Lower leg skin (tissue), 3 donors: ENCODE data around the gene FBLIM1.

Experiments
- CTCF ChIP-seq, 3 donors: fragments of 450-650 bp; IDR thresholded peaks; one replicate each; pipeline ENCODE4 v1.5.1; 2016; ENCODE audit warnings: antibody characterized with exemption in 3 of 3, mild to moderate bottlenecking in 3 of 3, moderate library complexity in 2 of 3
- POLR2A ChIP-seq, 2 donors: fragments of 450-650 bp; IDR thresholded peaks; one replicate each; pipeline ENCODE4 v1.6.1; 2016 to 2017; ENCODE audit warnings: antibody characterized with exemption in 2 of 2, mild to moderate bottlenecking in 1 of 2, moderate library complexity in 1 of 2

GRCh38 chr1:15770313-15770962 lies 11.8 kb downstream of the FBLIM1 start:
- TF ChIP-seq POLR2A (IDR thresholded peaks at IDR 0.05) (no peak), CTCF (IDR thresholded peaks at IDR 0.05) (no peak)
